Neural cell (in vitro differentiated cells): Measurements from ENCODE around the gene C22orf31.

Experiments
- EP300 ChIP-seq: fragments of 450-650 bp; conservative IDR thresholded peaks from 2 replicates; pipeline ENCODE4 v1.6.1; 2014; ENCODE audit warnings: antibody characterized with exemption, mild to moderate bottlenecking, moderate library complexity; ENCODE audit not compliant: poor library complexity, severe bottlenecking
- RAD21 ChIP-seq: fragments of 450-650 bp; conservative IDR thresholded peaks from 2 replicates; pipeline ENCODE4 v1.6.1; 2014; ENCODE audit warnings: antibody characterized with exemption, mild to moderate bottlenecking, moderate library complexity
- TF ChIP-seq, protein P1 (sequence below): fragments of 450-650 bp; IDR thresholded peaks from 2 replicates; pipeline ENCODE4 v1.5.1; 2014; ENCODE audit warnings: antibody characterized with exemption, mild to moderate bottlenecking, moderate library complexity; ENCODE audit not compliant: poor library complexity, severe bottlenecking

DNA sequence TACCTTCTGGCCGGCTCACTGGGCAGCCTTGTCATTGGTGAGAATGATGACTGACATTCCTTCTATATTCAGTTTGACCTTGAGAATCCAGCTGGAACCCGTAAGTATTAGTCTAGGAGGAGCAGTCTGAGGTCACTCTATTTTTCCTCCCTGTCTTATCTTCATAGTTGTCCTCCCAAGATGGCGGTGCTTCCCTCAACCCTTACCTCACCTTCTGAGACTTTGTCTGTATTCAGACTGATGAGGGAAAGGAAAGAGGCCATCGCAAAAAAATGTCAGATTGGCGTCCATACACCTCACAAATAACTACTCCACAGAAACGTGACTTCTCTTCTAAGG is 17.2 kb upstream of the C22orf31 start:
- TF ChIP-seq, protein P1, sequence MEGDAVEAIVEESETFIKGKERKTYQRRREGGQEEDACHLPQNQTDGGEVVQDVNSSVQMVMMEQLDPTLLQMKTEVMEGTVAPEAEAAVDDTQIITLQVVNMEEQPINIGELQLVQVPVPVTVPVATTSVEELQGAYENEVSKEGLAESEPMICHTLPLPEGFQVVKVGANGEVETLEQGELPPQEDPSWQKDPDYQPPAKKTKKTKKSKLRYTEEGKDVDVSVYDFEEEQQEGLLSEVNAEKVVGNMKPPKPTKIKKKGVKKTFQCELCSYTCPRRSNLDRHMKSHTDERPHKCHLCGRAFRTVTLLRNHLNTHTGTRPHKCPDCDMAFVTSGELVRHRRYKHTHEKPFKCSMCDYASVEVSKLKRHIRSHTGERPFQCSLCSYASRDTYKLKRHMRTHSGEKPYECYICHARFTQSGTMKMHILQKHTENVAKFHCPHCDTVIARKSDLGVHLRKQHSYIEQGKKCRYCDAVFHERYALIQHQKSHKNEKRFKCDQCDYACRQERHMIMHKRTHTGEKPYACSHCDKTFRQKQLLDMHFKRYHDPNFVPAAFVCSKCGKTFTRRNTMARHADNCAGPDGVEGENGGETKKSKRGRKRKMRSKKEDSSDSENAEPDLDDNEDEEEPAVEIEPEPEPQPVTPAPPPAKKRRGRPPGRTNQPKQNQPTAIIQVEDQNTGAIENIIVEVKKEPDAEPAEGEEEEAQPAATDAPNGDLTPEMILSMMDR, result no peak
- no peak for TF ChIP-seq RAD21
- no peak for TF ChIP-seq EP300
